Muscle layer of duodenum (tissue), 2 donors: ENCODE results near the gene PGM5.
A peak's percentile ranks its signal among the peaks of the same experiment; 100 is the strongest.
"Not testable (repeated sequence)": the region's sequence is repeated elsewhere in the genome, so short reads cannot be mapped to it uniquely, and the experiment has no call there.

Experiments used
- H3K27ac ChIP-seq: one replicate; pipeline ENCODE4 v1.7.0; 2013; ENCODE audit warnings: mild to moderate bottlenecking, low read length
- H3K27me3 ChIP-seq: one replicate; pipeline ENCODE4 v1.7.0; 2013; ENCODE audit warnings: low read depth, mild to moderate bottlenecking, control low read depth, low read length
- H3K36me3 ChIP-seq, 2 donors: one replicate each; pipeline ENCODE4 v1.7.0; 2013; ENCODE audit warnings: low read length in 2 of 2, control low read depth in 1 of 2, mild to moderate bottlenecking in 1 of 2; ENCODE audit not compliant: insufficient read depth in 2 of 2, control insufficient read depth in 1 of 2
- H3K4me1 ChIP-seq, 2 donors: one replicate each; pipeline ENCODE4 v1.7.0; 2013; ENCODE audit warnings: low read length in 2 of 2, mild to moderate bottlenecking in 2 of 2, control low read depth in 1 of 2, moderate library complexity in 1 of 2; ENCODE audit not compliant: insufficient read depth in 2 of 2, control insufficient read depth in 1 of 2
- H3K4me3 ChIP-seq, 2 donors: one replicate each; pipeline ENCODE4 v1.7.0; 2013; ENCODE audit warnings: low read length in 2 of 2, low read depth in 1 of 2, mild to moderate bottlenecking in 1 of 2
- H3K9me3 ChIP-seq, 2 donors: one replicate each; pipeline ENCODE4 v1.7.0; 2013; ENCODE audit warnings: low read length in 2 of 2, control low read depth in 1 of 2, mild to moderate bottlenecking in 1 of 2; ENCODE audit not compliant: control insufficient read depth in 1 of 2
- donor health status: healthy.

The PGM5 gene

GRCh38 chr9:68356380-68357118 lies at the start of gene PGM5:
TSS of gene PGM5 (plus strand) at chr9:68356611. CDS start at chr9:68357128, 517 bp downstream.
- H3K4me3 ChIP-seq, result peak within 1 kb of the TSS in 1 of 2 donors; percentile 69
- not testable (repeated sequence) for H3K36me3 ChIP-seq, H3K4me1 ChIP-seq, H3K9me3 ChIP-seq, H3K27me3 ChIP-seq, H3K27ac ChIP-seq

GRCh38 chr9:68307127-68307526 lies 49.3 kb upstream of the PGM5 start:
- H3K36me3 ChIP-seq, H3K9me3 ChIP-seq, H3K27me3 ChIP-seq, H3K27ac ChIP-seq, H3K4me3 ChIP-seq, H3K4me1 ChIP-seq: not testable (repeated sequence)

GRCh38 chr9:68307654-68308053 lies 48.8 kb upstream of the PGM5 start:
- not testable (repeated sequence) for H3K27me3 ChIP-seq, H3K4me1 ChIP-seq, H3K36me3 ChIP-seq, H3K9me3 ChIP-seq, H3K27ac ChIP-seq, H3K4me3 ChIP-seq

GRCh38 chr9:68311208-68311607 lies 45.2 kb upstream of the PGM5 start:
- not testable (repeated sequence) for H3K36me3 ChIP-seq, H3K9me3 ChIP-seq, H3K27ac ChIP-seq, H3K27me3 ChIP-seq, H3K4me3 ChIP-seq, H3K4me1 ChIP-seq

- H3K9me3 ChIP-seq, H3K27ac ChIP-seq, H3K27me3 ChIP-seq, H3K4me1 ChIP-seq, H3K36me3 ChIP-seq, H3K4me3 ChIP-seq: not testable (repeated sequence)
Observed at GRCh38 chr9:68318209-68318608, 38.2 kb upstream of the PGM5 start.

GRCh38 chr9:68323749-68324148 lies 32.7 kb upstream of the PGM5 start:
- not testable (repeated sequence) for H3K27me3 ChIP-seq, H3K9me3 ChIP-seq, H3K27ac ChIP-seq, H3K4me1 ChIP-seq, H3K4me3 ChIP-seq, H3K36me3 ChIP-seq

GRCh38 chr9:68324518-68324917 lies 31.9 kb upstream of the PGM5 start:
- not testable (repeated sequence) for H3K9me3 ChIP-seq, H3K27ac ChIP-seq, H3K27me3 ChIP-seq, H3K36me3 ChIP-seq, H3K4me1 ChIP-seq, H3K4me3 ChIP-seq

- H3K36me3 ChIP-seq, H3K9me3 ChIP-seq, H3K27me3 ChIP-seq, H3K4me1 ChIP-seq, H3K4me3 ChIP-seq, H3K27ac ChIP-seq: not testable (repeated sequence)
Observed at GRCh38 chr9:68329106-68329505, 27.3 kb upstream of the PGM5 start.

- H3K27me3 ChIP-seq, H3K9me3 ChIP-seq, H3K27ac ChIP-seq, H3K36me3 ChIP-seq, H3K4me3 ChIP-seq, H3K4me1 ChIP-seq: not testable (repeated sequence)
Observed at GRCh38 chr9:68330531-68331173, 25.8 kb upstream of the PGM5 start.

GRCh38 chr9:68332122-68332521 lies 24.3 kb upstream of the PGM5 start:
- not testable (repeated sequence) for H3K4me3 ChIP-seq, H3K9me3 ChIP-seq, H3K27ac ChIP-seq, H3K4me1 ChIP-seq, H3K27me3 ChIP-seq, H3K36me3 ChIP-seq

GRCh38 chr9:68335935-68336334 lies 20.5 kb upstream of the PGM5 start:
- not testable (repeated sequence) for H3K9me3 ChIP-seq, H3K27ac ChIP-seq, H3K27me3 ChIP-seq, H3K4me3 ChIP-seq, H3K36me3 ChIP-seq, H3K4me1 ChIP-seq
